WERI-Rb-1 (cell line): ENCODE results near the gene TRIM69.
"Not testable (repeated sequence)": the region's sequence is repeated elsewhere in the genome, so short reads cannot be mapped to it uniquely, and the experiment has no call there.

Source experiments
- DNase-seq: peaks from one replicate; pipeline ENCODE4 v3.0.0-alpha.2; 2020
- H3K27ac ChIP-seq: fragments of 250-450 bp; sonication (Bioruptor Pico); 2 replicates; pipeline ENCODE4 v1.5.1; 2020; ENCODE audit warnings: mild to moderate bottlenecking, moderate library complexity
- H3K27me3 ChIP-seq: fragments of 250-450 bp; sonication (Bioruptor Pico); 2 replicates; pipeline ENCODE4 v1.5.1; 2021; ENCODE audit warnings: mild to moderate bottlenecking, low read depth, moderate library complexity; ENCODE audit not compliant: insufficient read depth, severe bottlenecking
- H3K36me3 ChIP-seq: fragments of 250-450 bp; sonication (Bioruptor Pico); 2 replicates; pipeline ENCODE4 v1.5.1; 2020; ENCODE audit warnings: mild to moderate bottlenecking, moderate library complexity
- H3K4me3 ChIP-seq: 2 replicates; pipeline ENCODE4 v1.5.1; 2011; ENCODE audit warnings: low read depth, mild to moderate bottlenecking, control low read depth, low read length
- H3K9me3 ChIP-seq: fragments of 250-450 bp; sonication (Bioruptor Pico); 2 replicates; pipeline ENCODE4 v1.5.1; 2021; ENCODE audit warnings: mild to moderate bottlenecking, moderate library complexity; ENCODE audit not compliant: severe bottlenecking
- TF ChIP-seq, protein P1 (sequence below): IDR thresholded peaks from 2 replicates; pipeline ENCODE4 v1.5.1; 2011; ENCODE audit warnings: low read depth, mild to moderate bottlenecking, control low read depth, inconsistent platforms, low read length

The TRIM69 gene

GRCh38 chr15:44728576-44729407 lies 7.5 kb upstream of the TRIM69 start:
- Histone ChIP-seq H3K9me3 (no peaks in the 10 kb centered on the region), H3K27me3 (no peaks in the 10 kb centered on the region), H3K4me3 (peak overlapping the region; percentile 75), H3K27ac (peak overlapping the region; percentile 70), H3K36me3 (no peaks in the 10 kb centered on the region)
- peak; percentile 94 for DNase-seq
- TF ChIP-seq, protein P1, sequence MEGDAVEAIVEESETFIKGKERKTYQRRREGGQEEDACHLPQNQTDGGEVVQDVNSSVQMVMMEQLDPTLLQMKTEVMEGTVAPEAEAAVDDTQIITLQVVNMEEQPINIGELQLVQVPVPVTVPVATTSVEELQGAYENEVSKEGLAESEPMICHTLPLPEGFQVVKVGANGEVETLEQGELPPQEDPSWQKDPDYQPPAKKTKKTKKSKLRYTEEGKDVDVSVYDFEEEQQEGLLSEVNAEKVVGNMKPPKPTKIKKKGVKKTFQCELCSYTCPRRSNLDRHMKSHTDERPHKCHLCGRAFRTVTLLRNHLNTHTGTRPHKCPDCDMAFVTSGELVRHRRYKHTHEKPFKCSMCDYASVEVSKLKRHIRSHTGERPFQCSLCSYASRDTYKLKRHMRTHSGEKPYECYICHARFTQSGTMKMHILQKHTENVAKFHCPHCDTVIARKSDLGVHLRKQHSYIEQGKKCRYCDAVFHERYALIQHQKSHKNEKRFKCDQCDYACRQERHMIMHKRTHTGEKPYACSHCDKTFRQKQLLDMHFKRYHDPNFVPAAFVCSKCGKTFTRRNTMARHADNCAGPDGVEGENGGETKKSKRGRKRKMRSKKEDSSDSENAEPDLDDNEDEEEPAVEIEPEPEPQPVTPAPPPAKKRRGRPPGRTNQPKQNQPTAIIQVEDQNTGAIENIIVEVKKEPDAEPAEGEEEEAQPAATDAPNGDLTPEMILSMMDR, result no peak

- Histone ChIP-seq H3K36me3 (no peaks in the 10 kb centered on the region), H3K9me3 (no peaks in the 10 kb centered on the region), H3K4me3 (peak overlapping the region; percentile 75), H3K27me3 (no peaks in the 10 kb centered on the region), H3K27ac (peak overlapping the region; percentile 70)
- TF ChIP-seq, protein P1, result no peak
- DNase-seq, result peak; percentile 22
Observed at GRCh38 chr15:44729408-44730127, 6.8 kb upstream of the TRIM69 start.

GRCh38 chr15:44734839-44735481 lies 1.4 kb upstream of the TRIM69 start:
- no peaks in the 10 kb centered on the region for H3K9me3 ChIP-seq
- no peak overlapping the region for H3K4me3 ChIP-seq
- no peak overlapping the region for H3K27ac ChIP-seq
- DNase-seq, result no peak
- H3K36me3 ChIP-seq, result no peaks in the 10 kb centered on the region
- TF ChIP-seq, protein P1, result no peak
- H3K27me3 ChIP-seq, result no peaks in the 10 kb centered on the region

GRCh38 chr15:44735482-44736180 lies 697 bp upstream of the TRIM69 start:
- Histone ChIP-seq H3K9me3 (no peaks in the 10 kb centered on the region), H3K27me3 (no peaks in the 10 kb centered on the region), H3K27ac (no peak overlapping the region), H3K4me3 (no peak overlapping the region), H3K36me3 (no peaks in the 10 kb centered on the region)
- no peak for DNase-seq
- TF ChIP-seq, protein P1, result no peak

- H3K4me3 ChIP-seq, result no peak overlapping the region
- H3K27ac ChIP-seq, result no peak overlapping the region
- no peak for DNase-seq
- peaks cover 3% of the 10 kb centered on the region for H3K9me3 ChIP-seq
- TF ChIP-seq, protein P1, result 0 out of 2 replicates have a peak, but pooled peaks have one; percentile 31
- no peaks in the 10 kb centered on the region for H3K36me3 ChIP-seq
- no peaks in the 10 kb centered on the region for H3K27me3 ChIP-seq
Observed at GRCh38 chr15:44738340-44738984, 2.1 kb downstream of the TRIM69 start.

DNA sequence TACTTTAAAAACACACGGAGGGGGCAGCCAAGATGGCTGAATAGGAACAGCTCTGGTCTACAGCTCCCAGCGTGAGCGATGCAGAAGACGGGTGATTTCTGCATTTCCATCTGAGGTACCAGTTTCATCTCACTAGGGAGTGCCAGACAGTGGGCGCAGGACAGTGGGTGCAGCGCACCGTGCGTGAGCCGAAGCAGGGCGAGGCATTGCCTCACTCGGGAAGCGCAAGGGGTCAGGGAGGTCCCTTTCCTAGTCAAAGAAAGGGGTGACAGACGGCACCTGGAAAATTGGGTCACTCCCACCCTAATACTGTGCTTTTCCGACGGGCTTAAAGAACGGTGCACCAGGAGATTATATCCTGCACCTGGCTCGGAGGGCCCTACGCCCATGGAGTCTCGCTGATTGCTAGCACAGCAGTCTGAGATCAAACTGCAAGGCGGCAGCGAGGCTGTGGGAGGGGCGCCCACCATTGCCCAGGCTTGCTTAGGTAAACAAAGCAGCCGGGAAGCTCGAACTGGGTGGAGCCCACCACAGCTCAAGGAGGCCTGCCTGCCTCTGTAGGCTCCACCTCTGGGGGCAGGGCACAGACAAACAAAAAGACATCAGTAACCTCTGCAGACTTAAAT lies 3.0 kb downstream of the TRIM69 start:
- not testable (repeated sequence) for H3K9me3 ChIP-seq, H3K36me3 ChIP-seq, H3K27ac ChIP-seq, DNase-seq, H3K4me3 ChIP-seq, H3K27me3 ChIP-seq

- not testable (repeated sequence) for H3K4me3 ChIP-seq
Observed at GRCh38 chr15:44743454-44743853, 7.1 kb downstream of the TRIM69 start.

More at GRCh38 chr15:44743454-44743853, 7.1 kb downstream of the TRIM69 start:
- not testable (repeated sequence) for H3K36me3 ChIP-seq, H3K27ac ChIP-seq, H3K9me3 ChIP-seq, H3K27me3 ChIP-seq, DNase-seq
